GM10248 (cell line): ENCODE measurements around the gene POU2F3.

ENCODE experiments used
- CTCF ChIA-PET: fragments of 300-600 bp; sonication (Branson Sonifier 250); formaldehyde crosslinking; extraction: SDS; loops from one replicate; lab custom pipeline; 2021; ENCODE audit warnings: antibody characterized with exemption; lab: Yijun Ruan, JAX
- POLR2A ChIA-PET: fragments of 350-650 bp; sonication (Branson Sonifier 250); formaldehyde crosslinking; extraction: SDS; loops from one replicate; lab custom pipeline; 2020; ENCODE audit warnings: antibody characterized with exemption; lab: Yijun Ruan, JAX
- DNase-seq: peaks from one replicate; pipeline ENCODE4 v3.0.0; 2012; ENCODE audit errors: extremely low spot score
- CTCF ChIP-seq: IDR thresholded peaks from 2 replicates; pipeline ENCODE4 v1.5.1; 2012; ENCODE audit warnings: mild to moderate bottlenecking, low read depth; ENCODE audit errors: extremely low read depth, missing control alignments, control extremely low read depth

Gene POU2F3

GRCh38 chr11:120218695-120219033, 21.3 kb upstream of the POU2F3 start:
- TF ChIP-seq CTCF = no peak
- DNase-seq = no peak
- ChIA-PET POLR2A (no interaction called here), CTCF (no interaction called here)

DNA sequence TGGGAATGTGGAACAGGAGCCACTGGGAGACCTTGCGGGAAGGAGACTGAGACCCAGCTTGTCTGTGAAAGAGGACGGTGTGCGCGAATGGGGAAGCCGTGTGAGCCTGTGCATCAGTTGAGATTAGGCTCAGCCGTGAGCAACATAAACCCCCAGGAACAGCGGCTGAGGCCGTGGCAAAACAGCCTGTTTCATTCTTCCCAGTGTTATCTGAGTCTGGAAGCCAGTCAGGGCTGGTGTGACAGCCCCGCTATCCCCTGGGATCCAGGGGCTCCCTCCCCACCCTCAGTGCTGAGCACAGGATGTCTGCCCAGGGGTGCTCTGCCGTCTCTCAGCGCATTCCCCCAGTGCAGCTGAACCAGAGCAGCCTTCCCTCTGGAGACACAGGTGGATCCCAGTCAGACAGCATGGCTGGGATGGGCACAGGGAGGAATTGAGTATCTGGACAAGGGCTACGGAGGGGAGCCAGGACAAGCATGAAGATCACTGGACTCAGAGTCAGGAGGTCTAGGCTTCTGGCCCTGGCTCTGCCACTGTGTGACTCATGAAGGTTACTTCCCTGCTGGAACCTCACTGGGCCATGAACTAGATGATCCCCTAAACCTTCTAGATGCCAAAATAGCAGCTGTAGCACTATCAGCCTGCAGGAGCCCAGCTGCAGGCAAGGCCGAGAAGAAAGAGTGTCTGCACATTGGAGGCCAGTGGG, 20.6 kb upstream of the POU2F3 start:
- POLR2A ChIA-PET = no interaction called here
- DNase-seq = no peak
- TF ChIP-seq CTCF = no peak
- CTCF ChIA-PET = interaction anchor here (0.9 to 7.7 kb wide), 4 partner anchors 10 to 82 kb away, joined by 4 to 59 read pairs (median 6); no protein-coding TSS in a partner anchor

DNA sequence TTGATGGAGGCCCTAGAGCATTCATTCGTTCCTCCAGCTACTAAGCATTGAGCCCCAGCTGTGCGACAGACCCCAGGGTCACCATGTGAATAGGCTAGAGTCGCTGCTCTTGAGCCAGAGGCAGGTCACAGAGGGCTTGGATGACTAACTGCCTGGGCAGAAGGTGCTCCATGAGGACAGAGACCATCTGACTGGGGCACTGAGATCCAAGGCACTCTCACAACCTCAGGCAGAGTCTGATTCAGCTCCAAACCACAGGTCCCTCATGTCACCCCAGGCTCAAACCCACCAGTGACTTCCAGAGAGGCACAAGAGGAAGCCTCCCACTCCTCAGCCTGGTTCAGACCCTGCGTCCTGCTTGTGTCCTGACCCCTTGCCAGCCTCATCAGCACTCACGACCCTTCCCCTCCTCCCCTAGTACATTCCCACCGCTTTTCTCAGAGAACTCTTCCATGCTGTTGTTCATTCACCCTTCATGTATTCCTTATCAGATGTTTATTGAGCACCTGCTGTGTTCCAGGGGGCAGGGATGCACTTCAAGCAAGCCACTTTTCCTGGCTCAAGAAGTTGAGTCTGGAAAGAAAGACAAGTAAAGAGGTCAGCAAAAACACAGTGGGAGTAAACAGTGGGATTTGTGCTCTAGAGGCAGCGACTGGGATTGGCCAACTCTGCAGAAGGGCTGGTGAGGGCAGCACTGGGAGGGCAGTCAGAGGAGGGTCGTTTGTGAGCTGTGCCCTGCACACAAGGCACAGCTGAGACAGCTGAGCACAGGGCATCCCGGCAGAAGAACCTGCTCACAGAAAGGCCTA, 19.8 kb upstream of the POU2F3 start:
- POLR2A ChIA-PET = no interaction called here
- CTCF ChIA-PET = interaction anchor here (0.9 to 7.7 kb wide), 4 partner anchors 10 to 82 kb away, joined by 4 to 59 read pairs (median 6); no protein-coding TSS in a partner anchor
- DNase-seq = no peak
- no peak for TF ChIP-seq CTCF

DNA sequence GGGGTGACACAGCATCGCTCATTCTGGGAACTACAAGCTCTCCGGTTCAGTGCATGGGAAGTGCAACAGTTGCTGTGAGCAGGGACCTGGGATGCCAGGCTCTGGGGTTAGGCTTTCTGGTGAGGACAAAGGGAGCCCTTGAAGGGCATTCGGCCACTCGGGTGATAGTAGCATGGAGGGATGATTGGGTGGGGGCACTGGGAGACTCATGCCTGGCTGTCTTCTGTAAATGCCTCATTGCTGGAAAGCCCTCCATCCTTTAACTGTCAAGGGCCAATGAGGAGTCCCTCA, 19.2 kb upstream of the POU2F3 start:
- no peak for TF ChIP-seq CTCF
- DNase-seq = no peak
- ChIA-PET POLR2A (no interaction called here), CTCF (interaction anchor here (2.1 to 7.7 kb wide), 2 partner anchors 9 to 81 kb away, joined by 8 to 59 read pairs; no protein-coding TSS in a partner anchor)

- ChIA-PET CTCF (interaction anchor here (1.0 to 7.7 kb wide), 3 partner anchors 9 to 81 kb away, joined by 4 to 59 read pairs (median 8); no protein-coding TSS in a partner anchor), POLR2A (no interaction called here)
- TF ChIP-seq CTCF = no peak
- no peak for DNase-seq
Observed at GRCh38 chr11:120221115-120221752, 18.7 kb upstream of the POU2F3 start.

DNA sequence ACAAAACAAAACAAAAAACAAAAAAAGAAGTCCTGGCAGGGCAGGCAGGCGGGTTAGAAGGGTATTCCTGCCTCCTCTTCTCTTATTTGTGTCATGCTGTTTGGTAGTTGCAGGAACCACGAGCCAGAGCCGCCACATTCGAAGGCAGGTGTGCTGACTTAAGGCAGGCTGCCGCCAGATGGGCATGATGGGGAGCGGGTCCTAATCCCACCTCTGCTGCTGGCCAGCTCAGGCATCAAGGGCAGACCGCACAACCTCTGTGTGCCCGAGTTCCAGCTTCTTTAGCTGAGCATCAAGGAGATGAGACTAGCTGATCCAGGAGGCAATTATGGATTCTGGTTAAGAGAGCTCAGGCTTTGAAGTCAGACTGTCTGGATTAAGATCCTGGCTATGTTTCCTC, 17.0 kb upstream of the POU2F3 start:
- no peak for TF ChIP-seq CTCF
- ChIA-PET POLR2A (no interaction called here), CTCF (interaction anchor here (1.1 to 17.8 kb wide), 5 partner anchors 11 to 581 kb away, joined by 3 to 219 read pairs (median 41); no protein-coding TSS in a partner anchor)
- no peak for DNase-seq
